Naive thymus-derived CD8-positive, alpha-beta T cell (primary cell): ENCODE results near the gene PHKA2. TPM values are rescaled to one million over a fixed set of nuclear protein-coding genes. Genes with fewer than 3 reads are reported as not detected.

Experiments
- ATAC-seq, 2 donors: fragments of 150-1000 bp; cut with Tn5 transposase in 1 of 2; sonication (Bioruptor Pico), chemical (Tn5 transposase) in 1 of 2; 1 replicate in 1 of 2; 2 replicates in 1 of 2; pipeline ENCODE4 v1.10.0; 2021; ENCODE audit warnings: mild to moderate bottlenecking in 2 of 2, moderate library complexity in 2 of 2
- POLR2A ChIA-PET: fragments of 350-600 bp; sonication (Branson Sonifier 250); formaldehyde crosslinking; loops from one replicate; lab custom pipeline; 2021; ENCODE audit warnings: antibody characterized with exemption; lab: Charles Lee
- DNase-seq, 10 donors: peaks; one replicate each; pipeline versions ENCODE4 v3.0.0 to v3.0.0-alpha.2; 2020 to 2022
- H3K27ac Mint-ChIP-seq, 10 donors: one replicate each; pipeline ENCODE4 v1.8.0; 2020 to 2022; ENCODE audit warnings: mild to moderate bottlenecking in 10 of 10, mixed read lengths in 10 of 10, moderate library complexity in 4 of 10, inconsistent platforms in 1 of 10
- H3K27me3 Mint-ChIP-seq, 5 donors: one replicate each; pipeline ENCODE4 v1.8.0; 2021 to 2022; ENCODE audit warnings: mixed read lengths in 5 of 5
- H3K36me3 Mint-ChIP-seq, 3 donors: one replicate each; pipeline ENCODE4 v1.8.0; 2020 to 2022; ENCODE audit warnings: mixed read lengths in 3 of 3, mild to moderate bottlenecking in 2 of 3, inconsistent platforms in 1 of 3
- H3K4me1 Mint-ChIP-seq, 4 donors: one replicate each; pipeline ENCODE4 v1.8.0; 2021 to 2022; ENCODE audit warnings: mixed read lengths in 4 of 4
- H3K4me3 Mint-ChIP-seq, 10 donors: one replicate each; pipeline ENCODE4 v1.8.0; 2020 to 2022; ENCODE audit warnings: mild to moderate bottlenecking in 10 of 10, mixed read lengths in 10 of 10, moderate library complexity in 6 of 10, inconsistent platforms in 1 of 10
- H3K9me3 Mint-ChIP-seq, 9 donors: one replicate each; pipeline ENCODE4 v1.8.0; 2020 to 2022; ENCODE audit warnings: mixed read lengths in 9 of 9, mild to moderate bottlenecking in 3 of 9, inconsistent platforms in 1 of 9, moderate library complexity in 1 of 9
- polyA plus RNA-seq, 3 donors: library from polyadenylated mRNA; unstranded; fragments of 300-500 nt; fragmentation: Illumina TruSeq; gene quantifications; one replicate each; pipeline ENCODE4 v1.2.3, GENCODE V29; 2021
- total RNA-seq, 8 experiments: library from RNA in 2 of 8; stranded (reverse) in 2 of 8; gene quantifications; one replicate each; pipeline ENCODE4 v1.2.3 and lab custom pipeline; 2021 to 2026

The PHKA2 gene
- total and polyA plus RNA-seq, 5 experiments from 2014 or later, result 6.5 to 53.0 (median 9.2) TPM

DNA sequence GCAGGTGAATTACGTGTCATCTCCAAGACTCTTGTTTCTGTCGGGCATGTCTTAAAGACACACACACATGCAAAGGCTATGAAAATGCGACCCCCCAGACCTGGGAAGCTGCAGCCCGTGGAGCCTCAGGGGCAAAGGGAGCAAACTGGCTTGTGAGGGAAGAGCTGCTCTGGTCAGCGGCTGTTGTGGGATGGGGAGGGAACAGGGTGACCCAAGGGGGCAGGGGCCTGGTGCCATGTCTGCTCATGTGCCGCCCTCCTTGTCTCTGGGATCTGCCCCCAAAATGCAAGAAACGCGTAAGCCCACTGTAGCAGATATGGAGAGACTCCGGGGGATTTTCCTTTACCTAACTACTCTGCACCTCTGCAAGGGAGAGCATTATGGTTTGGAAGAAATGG, 92.4 kb downstream of the PHKA2 start:
- Mint-ChIP-seq H3K36me3 (peaks cover 0 to 4% (median 0%) of the 10 kb centered on the region in 3 donors), H3K27me3 (no peaks in the 10 kb centered on the region), H3K9me3 (no peaks in the 10 kb centered on the region), H3K27ac (peak overlapping the region in 2 of 10 donors; percentile 40 to 58), H3K4me1 (peaks cover 6 to 26% (median 22%) of the 10 kb centered on the region in 4 donors), H3K4me3 (no peak overlapping the region)
- DNase-seq (no peak), ATAC-seq (no peak)
- POLR2A ChIA-PET, result no interaction called here

DNA sequence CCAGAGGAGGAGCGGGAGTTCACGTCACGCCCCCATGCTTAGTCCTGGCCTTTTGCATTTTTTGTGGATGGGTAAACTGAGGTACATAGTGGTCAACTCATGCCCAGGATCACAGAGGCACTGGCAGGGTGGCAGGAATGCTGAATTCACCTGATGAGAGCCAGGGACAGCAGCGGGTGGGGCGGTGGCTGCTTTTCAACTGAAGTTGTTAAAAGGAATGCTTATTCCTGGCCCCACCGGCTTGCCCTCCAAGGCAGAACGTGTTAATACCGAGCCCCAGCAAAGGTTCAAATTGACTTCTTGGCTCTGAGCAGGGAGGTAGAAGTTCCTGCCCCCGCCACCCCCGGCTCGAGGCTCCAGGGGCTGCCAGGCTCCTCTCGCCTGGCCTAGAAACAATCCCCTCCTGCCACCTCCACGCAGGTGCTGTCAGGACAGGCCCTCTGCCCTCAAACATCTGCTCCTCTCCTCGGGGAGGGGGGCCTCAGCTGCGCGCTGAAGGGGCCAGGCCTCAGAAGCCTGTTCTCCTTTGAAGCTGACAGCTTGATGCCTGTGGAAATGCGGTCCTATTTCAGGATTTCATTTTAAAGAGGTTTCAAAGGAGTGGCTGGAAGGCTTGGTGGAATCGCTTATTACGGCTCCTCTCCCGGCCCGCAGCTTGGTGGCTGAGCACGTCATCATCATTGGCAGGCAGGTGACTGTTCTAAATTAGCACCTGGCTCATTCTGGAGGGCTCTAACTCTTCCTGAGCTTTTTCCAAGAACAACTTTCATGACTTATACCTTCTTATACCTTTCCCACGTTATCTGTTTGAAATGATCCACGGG, 93.0 kb downstream of the PHKA2 start:
- H3K27me3 Mint-ChIP-seq, result no peaks in the 10 kb centered on the region
- DNase-seq, result no peak
- no peaks in the 10 kb centered on the region for H3K9me3 Mint-ChIP-seq
- POLR2A ChIA-PET, result no interaction called here
- peak overlapping the region in 1 of 10 donors; percentile 58 for H3K27ac Mint-ChIP-seq
- no peak for ATAC-seq
- H3K36me3 Mint-ChIP-seq, result peaks cover 0 to 4% (median 0%) of the 10 kb centered on the region in 3 donors
- no peak overlapping the region for H3K4me3 Mint-ChIP-seq
- H3K4me1 Mint-ChIP-seq, result peaks cover 11 to 32% (median 27%) of the 10 kb centered on the region in 4 donors

DNA sequence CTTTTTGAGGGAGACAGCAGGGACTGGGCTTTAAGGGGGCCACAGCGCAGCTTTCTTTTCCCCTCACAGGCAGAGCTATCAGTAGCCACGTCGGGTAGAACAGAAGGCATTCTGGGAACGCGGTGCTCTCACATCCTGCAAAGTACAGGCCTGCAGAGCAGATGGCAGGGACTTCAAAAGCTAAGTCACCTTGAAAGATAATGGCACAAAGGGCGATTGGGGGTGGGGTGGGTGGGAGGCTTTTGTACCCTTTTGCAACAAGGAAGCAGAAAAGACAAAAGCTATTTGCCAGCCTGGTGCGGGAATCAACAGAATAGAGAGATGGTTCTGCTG, 93.9 kb downstream of the PHKA2 start:
- Mint-ChIP-seq H3K27me3 (no peaks in the 10 kb centered on the region), H3K9me3 (no peaks in the 10 kb centered on the region), H3K27ac (peak overlapping the region; percentile 25 to 86 (median 76)), H3K36me3 (peaks cover 0 to 4% (median 0%) of the 10 kb centered on the region in 3 donors), H3K4me1 (peaks cover 17 to 41% (median 36%) of the 10 kb centered on the region in 4 donors), H3K4me3 (peak overlapping the region in 3 of 10 donors; percentile 26 to 55 (median 39))
- ATAC-seq (no peak), DNase-seq (no peak)
- POLR2A ChIA-PET, result no interaction called here

DNA sequence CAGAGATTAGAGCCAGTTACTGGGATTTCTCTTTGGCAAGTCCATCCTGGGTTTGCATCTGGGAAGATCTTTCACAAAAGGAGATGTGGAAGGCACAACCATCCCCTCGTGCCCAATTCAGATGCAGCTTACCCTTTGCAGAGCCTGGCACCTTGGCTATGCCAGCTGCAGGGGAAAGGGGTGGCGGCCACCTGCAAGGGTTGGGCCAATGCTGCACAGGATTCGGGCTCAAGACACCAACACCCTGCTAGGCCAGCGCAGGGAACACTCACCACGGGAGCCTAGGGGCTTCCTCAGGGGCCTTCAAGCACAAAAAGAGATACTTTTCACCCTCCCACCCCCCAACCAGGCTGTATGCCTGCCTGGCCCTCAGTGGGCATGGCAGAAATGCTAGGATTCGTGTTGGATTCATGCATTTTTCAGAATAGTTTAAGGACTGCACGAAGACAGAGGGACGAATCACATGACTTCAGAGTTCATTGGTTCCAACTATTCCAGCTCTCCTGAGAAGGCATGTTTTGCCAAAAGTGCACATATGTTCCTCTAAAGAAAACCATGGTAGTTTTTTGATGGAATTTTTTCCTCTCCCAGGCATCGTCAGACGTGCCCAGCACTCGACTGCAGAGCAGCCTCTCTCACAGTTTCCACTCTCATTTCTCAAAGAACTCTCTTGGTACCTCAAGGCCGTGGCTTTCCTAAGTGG, 94.4 kb downstream of the PHKA2 start:
- ATAC-seq, result no peak
- Mint-ChIP-seq H3K4me1 (peaks cover 17 to 42% (median 37%) of the 10 kb centered on the region in 4 donors), H3K36me3 (peaks cover 0 to 4% (median 0%) of the 10 kb centered on the region in 3 donors), H3K4me3 (peak overlapping the region in 3 of 10 donors; percentile 26 to 55 (median 39)), H3K27me3 (no peaks in the 10 kb centered on the region), H3K9me3 (no peaks in the 10 kb centered on the region), H3K27ac (peak overlapping the region; percentile 25 to 86 (median 76))
- no peak for DNase-seq
- POLR2A ChIA-PET, result no interaction called here

DNA sequence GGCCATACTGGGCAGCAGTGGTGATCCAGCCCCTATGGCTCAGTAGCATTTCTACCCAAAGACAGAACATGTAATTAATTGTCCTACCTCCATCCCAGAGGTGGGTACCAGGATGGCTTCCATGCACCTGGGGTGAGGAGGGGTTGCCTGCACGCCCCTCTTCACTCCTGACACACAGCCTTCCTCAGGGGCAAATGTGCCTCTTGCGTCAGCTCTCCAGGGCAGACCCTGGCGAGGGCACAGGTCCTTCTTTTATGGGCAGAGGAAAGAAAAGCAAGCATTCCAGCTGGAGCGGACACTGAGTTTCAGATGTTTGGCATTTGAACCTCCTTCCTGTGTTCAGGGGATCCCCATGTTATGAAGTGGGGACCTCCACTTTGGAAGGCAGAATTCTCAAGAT, 95.6 kb downstream of the PHKA2 start:
- H3K27ac Mint-ChIP-seq, result peak overlapping the region in 9 of 10 donors; percentile 10 to 94 (median 81)
- no peaks in the 10 kb centered on the region for H3K36me3 Mint-ChIP-seq
- no peak for ATAC-seq
- DNase-seq, result no peak
- POLR2A ChIA-PET, result no interaction called here
- no peak overlapping the region for H3K4me3 Mint-ChIP-seq
- no peaks in the 10 kb centered on the region for H3K27me3 Mint-ChIP-seq
- H3K9me3 Mint-ChIP-seq, result no peaks in the 10 kb centered on the region
- peaks cover 17 to 42% (median 40%) of the 10 kb centered on the region in 4 donors for H3K4me1 Mint-ChIP-seq

DNA sequence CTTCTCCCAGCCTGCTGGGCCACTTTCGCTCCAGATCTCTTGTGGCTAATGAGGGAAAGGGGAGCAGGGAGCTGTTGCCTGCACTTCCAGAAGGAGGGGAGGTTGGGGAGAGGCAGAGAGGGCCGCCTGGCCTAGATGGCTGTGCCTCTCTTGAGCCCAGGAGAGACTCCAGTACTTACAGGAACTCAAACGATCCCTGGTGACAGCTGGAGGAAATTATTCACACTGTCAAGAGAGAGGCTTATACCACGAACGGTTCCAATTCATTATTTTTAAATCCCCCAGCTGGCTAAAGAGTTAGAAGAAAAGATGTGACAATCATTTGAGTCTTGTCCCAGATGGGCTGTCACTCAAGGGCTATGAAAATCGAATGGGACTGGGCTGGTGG, 96.1 kb downstream of the PHKA2 start:
- POLR2A ChIA-PET, result interaction anchor here (2.4 kb wide), 1 partner anchor 97 kb away, joined by 10 read pairs; no protein-coding TSS in a partner anchor
- H3K4me3 Mint-ChIP-seq, result peak overlapping the region in 6 of 10 donors; percentile 33 to 89 (median 77)
- H3K9me3 Mint-ChIP-seq, result no peaks in the 10 kb centered on the region
- H3K36me3 Mint-ChIP-seq, result no peaks in the 10 kb centered on the region
- H3K27me3 Mint-ChIP-seq, result no peaks in the 10 kb centered on the region
- ATAC-seq (no peak), DNase-seq (no peak)
- peak overlapping the region in 9 of 10 donors; percentile 80 to 95 (median 89) for H3K27ac Mint-ChIP-seq
- H3K4me1 Mint-ChIP-seq, result peaks cover 17 to 42% (median 40%) of the 10 kb centered on the region in 4 donors

DNA sequence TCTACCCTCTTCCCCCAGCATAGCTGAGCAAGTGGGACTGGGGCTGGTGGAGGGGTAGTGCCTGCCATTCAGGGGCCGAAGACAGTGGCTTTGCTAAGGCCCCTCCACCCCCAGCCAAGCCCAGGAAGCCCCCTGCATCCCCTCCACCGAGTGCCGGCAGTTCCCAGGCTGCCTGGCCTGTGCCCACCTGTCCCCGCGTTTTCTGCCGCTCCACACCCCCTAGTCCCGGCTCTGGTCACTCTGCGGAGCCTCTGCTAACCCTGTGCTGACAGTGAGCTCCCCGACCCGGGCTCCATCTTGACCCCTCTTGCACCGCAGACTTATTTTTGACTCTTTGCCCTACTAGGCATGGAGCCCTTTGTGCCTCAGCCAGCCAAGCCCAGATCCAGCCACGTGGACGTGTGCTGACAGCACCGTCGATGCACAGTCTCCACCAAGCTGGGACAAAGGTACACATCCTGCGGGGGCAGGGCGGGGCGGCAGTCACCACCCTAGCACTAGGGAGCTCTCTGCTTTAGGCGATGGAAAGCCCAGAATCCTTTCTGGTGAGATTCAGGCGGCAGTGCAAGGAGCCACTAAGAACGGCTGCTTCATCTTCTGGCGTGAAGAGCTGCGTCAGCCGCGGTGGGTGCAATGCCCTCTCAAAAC, 96.6 kb downstream of the PHKA2 start:
- H3K4me3 Mint-ChIP-seq, result peak overlapping the region; percentile 83 to 94 (median 90)

DNA sequence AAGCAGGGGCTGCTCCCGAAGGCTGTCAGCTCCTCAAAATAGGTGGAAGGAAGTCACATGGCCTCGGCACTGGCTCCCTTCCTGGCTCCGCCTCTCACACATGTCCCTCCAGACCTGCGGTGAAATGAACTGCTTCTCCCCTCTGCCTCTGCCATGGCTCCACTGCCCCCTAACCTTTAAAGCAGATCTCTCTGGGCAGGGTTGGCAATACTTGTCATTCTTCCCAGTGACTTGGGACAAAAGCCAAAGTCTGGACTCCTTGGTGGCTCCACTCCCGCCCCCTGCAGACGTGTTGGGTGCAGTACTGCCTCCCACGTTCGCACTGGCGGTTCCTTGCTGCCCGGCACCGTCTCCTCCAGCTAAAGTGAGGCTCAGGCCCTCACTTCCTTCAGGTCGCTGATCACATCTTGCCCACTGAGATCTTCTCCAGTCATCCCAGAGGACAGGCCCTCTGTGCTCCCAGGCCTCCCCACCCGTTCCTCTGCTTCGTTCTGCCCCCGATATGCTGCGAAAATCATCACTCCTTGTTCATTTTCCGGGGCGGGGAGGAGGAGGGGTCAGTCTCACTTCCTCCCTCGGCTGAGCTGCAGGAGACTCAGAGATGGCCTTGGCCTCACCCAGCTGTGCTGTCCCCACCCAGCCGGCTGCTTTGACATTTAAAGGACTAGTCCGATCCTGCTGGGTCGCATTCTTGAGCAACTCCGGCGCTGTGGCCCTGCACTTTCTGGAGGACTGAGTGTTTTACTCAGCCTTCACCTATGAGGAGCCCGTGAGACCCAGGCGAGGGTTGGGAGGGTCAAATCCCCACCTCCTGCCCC, 97.4 kb downstream of the PHKA2 start:
- Mint-ChIP-seq H3K4me3 (peak overlapping the region; percentile 83 to 94 (median 90)), H3K27ac (peak overlapping the region; percentile 83 to 95 (median 93))
- ATAC-seq, result peak; percentile 59 to 66

More for the DNA sequence above, 96.6 kb downstream of the PHKA2 start:
- Mint-ChIP-seq H3K4me1 (peaks cover 17 to 42% (median 40%) of the 10 kb centered on the region in 4 donors), H3K27me3 (no peaks in the 10 kb centered on the region), H3K9me3 (peaks cover 0 to under 1% (median 0%) of the 10 kb centered on the region in 9 donors), H3K27ac (peak overlapping the region; percentile 83 to 95 (median 92)), H3K36me3 (no peaks in the 10 kb centered on the region)
- DNase-seq (peak in 1 of 10 donors; percentile 1), ATAC-seq (peak in 1 of 2 donors; percentile 28)
- POLR2A ChIA-PET, result interaction anchor here (0.8 to 2.4 kb wide), 3 partner anchors 10 to 224 kb away, joined by 3 to 10 read pairs (median 6); no protein-coding TSS in a partner anchor

DNA sequence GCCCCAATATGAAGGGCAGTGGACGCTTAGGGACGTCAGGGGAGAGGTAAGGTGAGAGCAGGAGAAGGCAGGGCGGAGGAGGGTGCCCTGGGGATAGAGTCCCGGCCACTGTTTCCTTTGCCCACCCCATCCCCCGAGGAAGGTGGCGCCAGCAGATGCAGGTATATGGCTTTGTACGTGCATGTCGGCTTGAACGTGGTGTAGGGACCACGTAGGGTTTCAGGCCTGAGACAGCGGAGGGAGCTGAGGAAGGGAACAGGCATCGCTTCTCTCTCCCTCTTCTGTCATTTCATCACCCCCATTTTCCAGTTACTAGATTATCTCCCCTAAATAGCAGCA, 97.9 kb downstream of the PHKA2 start:
- DNase-seq, result peak in 4 of 10 donors; percentile 13 to 34 (median 26)
- POLR2A ChIA-PET, result interaction anchor here (1.0 to 2.4 kb wide), 2 partner anchors 8 to 99 kb away, joined by 3 to 10 read pairs; no protein-coding TSS in a partner anchor
- peak in 1 of 2 donors; percentile 64 for ATAC-seq
- Mint-ChIP-seq H3K9me3 (peaks cover 0 to 1% (median 0%) of the 10 kb centered on the region in 9 donors), H3K27me3 (no peaks in the 10 kb centered on the region), H3K27ac (peak overlapping the region; percentile 83 to 95 (median 93)), H3K4me3 (peak overlapping the region; percentile 83 to 94 (median 90)), H3K4me1 (peaks cover 17 to 42% (median 40%) of the 10 kb centered on the region in 4 donors), H3K36me3 (no peaks in the 10 kb centered on the region)

More for the DNA sequence above, 97.4 kb downstream of the PHKA2 start:
- DNase-seq, result peak in 9 of 10 donors; percentile 4 to 50 (median 27)
- peaks cover 17 to 42% (median 40%) of the 10 kb centered on the region in 4 donors for H3K4me1 Mint-ChIP-seq
- no peaks in the 10 kb centered on the region for H3K36me3 Mint-ChIP-seq
- peaks cover 0 to 1% (median 0%) of the 10 kb centered on the region in 9 donors for H3K9me3 Mint-ChIP-seq
- POLR2A ChIA-PET, result interaction anchor here (0.8 to 2.4 kb wide), 3 partner anchors 9 to 223 kb away, joined by 3 to 10 read pairs (median 6); no protein-coding TSS in a partner anchor
- H3K27me3 Mint-ChIP-seq, result no peaks in the 10 kb centered on the region

DNA sequence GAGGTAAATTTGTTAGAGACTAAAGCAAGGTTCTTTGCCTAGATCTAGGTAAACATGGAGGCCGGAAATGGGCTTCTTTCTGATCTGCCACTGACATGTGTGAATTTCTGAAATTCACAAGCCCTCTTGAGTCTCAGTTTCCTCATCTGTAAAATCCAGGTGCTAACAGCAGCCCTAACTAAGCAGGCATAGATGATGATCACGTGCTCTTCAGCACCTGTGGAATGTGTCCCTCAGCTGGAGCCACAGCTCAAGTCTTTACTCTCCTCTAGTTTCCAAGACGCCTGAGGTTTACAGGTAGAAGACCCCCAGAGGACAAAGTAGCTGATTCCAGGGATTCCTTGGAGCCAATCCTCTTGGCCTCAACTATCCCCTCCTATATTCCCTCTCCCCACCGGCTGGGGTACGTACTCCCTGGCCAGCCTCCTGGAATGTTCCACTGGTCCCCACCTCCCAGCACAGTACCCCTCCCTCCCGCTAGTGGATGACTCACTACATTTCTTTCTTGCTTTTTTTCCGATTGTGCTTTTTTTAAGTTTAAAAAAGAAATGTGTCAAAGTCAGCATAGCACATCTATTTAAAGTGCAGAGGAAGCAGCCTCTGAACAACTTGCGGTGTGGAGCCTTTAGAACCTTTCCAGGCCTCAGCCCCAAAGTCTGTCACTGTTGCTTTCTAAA, 98.4 kb downstream of the PHKA2 start:
- H3K4me1 Mint-ChIP-seq, result peaks cover 17 to 42% (median 39%) of the 10 kb centered on the region in 4 donors
- POLR2A ChIA-PET, result interaction anchor here (2.4 kb wide), 1 partner anchor 100 kb away, joined by 10 read pairs; no protein-coding TSS in a partner anchor
- DNase-seq (peak in 2 of 10 donors; percentile 4 to 6), ATAC-seq (peak; percentile 59 to 63)
- peaks cover 0 to 1% (median 0%) of the 10 kb centered on the region in 9 donors for H3K9me3 Mint-ChIP-seq
- peak overlapping the region; percentile 83 to 94 (median 90) for H3K4me3 Mint-ChIP-seq
- peak overlapping the region; percentile 83 to 95 (median 93) for H3K27ac Mint-ChIP-seq
- H3K36me3 Mint-ChIP-seq, result no peaks in the 10 kb centered on the region
- H3K27me3 Mint-ChIP-seq, result no peaks in the 10 kb centered on the region

DNA sequence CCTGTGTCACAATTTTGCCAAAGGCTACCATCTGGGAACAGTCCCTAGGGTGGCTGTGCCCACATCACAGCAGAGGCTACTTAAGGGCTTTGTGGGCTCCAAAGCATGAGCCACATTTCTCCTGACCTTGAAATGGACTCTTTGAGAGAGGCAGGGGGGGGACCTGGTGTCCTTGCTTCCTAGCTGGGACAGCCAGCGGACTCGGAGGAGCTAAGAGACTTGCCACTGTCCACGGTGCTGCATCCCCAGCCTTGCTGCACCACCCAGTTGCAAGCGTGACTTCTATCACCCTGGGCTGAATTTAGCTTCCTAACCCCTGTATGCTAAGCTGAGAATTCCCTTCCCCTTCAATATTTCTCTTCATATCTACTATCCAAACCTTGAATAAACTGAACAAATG, 99.0 kb downstream of the PHKA2 start:
- POLR2A ChIA-PET, result no interaction called here
- H3K4me1 Mint-ChIP-seq, result peaks cover 16 to 38% (median 35%) of the 10 kb centered on the region in 4 donors
- peaks cover 0 to 1% (median 0%) of the 10 kb centered on the region in 9 donors for H3K9me3 Mint-ChIP-seq
- ATAC-seq (no peak), DNase-seq (no peak)
- no peaks in the 10 kb centered on the region for H3K27me3 Mint-ChIP-seq
- peak overlapping the region in 5 of 10 donors; percentile 50 to 92 (median 90) for H3K4me3 Mint-ChIP-seq
- peak overlapping the region in 2 of 10 donors; percentile 89 to 94 for H3K27ac Mint-ChIP-seq
- no peaks in the 10 kb centered on the region for H3K36me3 Mint-ChIP-seq
